Measurements from ENCODE around the gene SEMA4D.
A peak's percentile ranks its signal among the peaks of the same experiment; 100 is the strongest.

SEMA4D gene

DNA sequence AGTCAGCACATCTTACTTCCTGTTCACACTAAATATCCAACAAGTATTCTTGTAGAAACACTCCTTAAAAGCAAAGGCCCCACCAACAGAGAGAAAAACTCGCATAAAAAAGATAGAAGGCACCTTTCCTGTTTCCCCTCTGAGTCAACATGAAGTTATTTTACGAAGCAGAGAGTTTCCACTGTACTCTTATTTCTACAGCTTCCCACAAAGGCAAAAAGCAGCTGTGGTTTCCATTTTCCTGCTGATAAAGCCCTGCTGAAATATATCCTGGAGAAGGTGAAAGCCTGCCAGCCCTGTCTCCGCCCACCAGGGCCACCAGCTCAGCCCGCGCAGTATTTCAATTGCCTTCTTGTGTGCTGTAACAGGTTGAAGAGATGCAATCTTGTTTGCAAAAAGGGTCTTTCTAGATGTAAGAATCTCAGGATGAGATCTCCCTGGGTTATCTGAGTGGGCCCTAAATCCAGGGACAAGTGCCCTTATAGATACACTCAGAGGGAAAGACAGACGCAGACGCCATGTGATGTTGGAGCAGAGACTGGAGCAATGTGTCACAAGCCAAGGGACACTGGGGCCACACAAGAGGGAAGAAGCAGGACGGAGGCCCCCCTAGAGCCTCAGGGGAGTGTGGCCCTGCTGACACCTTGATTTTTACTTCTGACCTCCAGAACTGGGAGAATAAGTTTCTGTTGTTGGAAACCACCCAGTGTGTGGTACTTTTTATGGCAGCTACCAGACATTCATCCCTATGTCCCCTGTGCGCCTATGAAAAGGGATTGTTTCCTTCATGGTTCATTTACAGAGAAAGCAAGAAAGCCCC is 19.9 kb downstream of the SEMA4D start:
- peak overlapping the region; percentile 26 for H3K27ac ChIP-seq (replicated peaks)
- H3K27me3 ChIP-seq (ENCODE audit: insufficient read depth, poor library complexity, severe bottlenecking): no peaks in the 10 kb centered on the region
- no peak for TF ChIP-seq SPI1 (IDR thresholded peaks at IDR 0.05; ENCODE audit: borderline replicate concordance, low read depth)
- no peak for TF ChIP-seq GABPA (IDR thresholded peaks at IDR 0.05; ENCODE audit: low read depth)
- TF ChIP-seq POLR2AphosphoS5 (IDR thresholded peaks at IDR 0.05; ENCODE audit: low read depth): no peak
- no peak for TF ChIP-seq REST (IDR thresholded peaks at IDR 0.05; ENCODE audit: insufficient replicate concordance, low read depth)
- no peak for TF ChIP-seq CTCF (IDR thresholded peaks at IDR 0.05; ENCODE audit: insufficient read depth, low read length)
- H3K4me3 ChIP-seq (replicated peaks; ENCODE audit: insufficient read depth, low read length): no peak overlapping the region
- DNase-seq (ENCODE audit: low read depth in 1 of 2, low spot score in 1 of 2): peak in 1 of 2 experiments; percentile 66

DNA sequence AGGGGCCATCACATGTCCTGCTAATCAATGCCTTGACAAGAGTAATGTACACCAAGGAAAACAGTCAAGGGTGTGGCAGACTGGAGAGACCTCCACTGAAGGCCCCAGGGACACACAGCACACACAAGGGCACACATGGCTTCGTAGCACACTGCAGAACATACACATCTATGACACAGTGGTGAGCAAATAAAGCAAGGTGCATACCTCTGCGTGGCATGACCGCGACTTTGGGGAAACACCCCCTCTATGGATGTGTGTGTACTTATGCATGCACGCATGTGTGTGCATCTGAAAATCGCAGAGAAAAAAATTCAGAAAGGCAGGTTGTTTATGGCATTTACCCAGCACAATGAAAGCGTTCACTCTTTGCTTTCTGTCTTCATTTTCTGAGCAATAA is 20.5 kb downstream of the SEMA4D start:
- no peak for DNase-seq (ENCODE audit: low read depth in 1 of 2, low spot score in 1 of 2)
- no peaks in the 10 kb centered on the region for H3K27me3 ChIP-seq (ENCODE audit: insufficient read depth, poor library complexity, severe bottlenecking)
- H3K27ac ChIP-seq (replicated peaks): peak overlapping the region; percentile 26
- TF ChIP-seq REST (IDR thresholded peaks at IDR 0.05; ENCODE audit: insufficient replicate concordance, low read depth): no peak
- no peak for TF ChIP-seq POLR2AphosphoS5 (IDR thresholded peaks at IDR 0.05; ENCODE audit: low read depth)
- TF ChIP-seq CTCF (IDR thresholded peaks at IDR 0.05; ENCODE audit: insufficient read depth, low read length): no peak
- TF ChIP-seq SPI1 (IDR thresholded peaks at IDR 0.05; ENCODE audit: borderline replicate concordance, low read depth): no peak
- no peak for TF ChIP-seq GABPA (IDR thresholded peaks at IDR 0.05; ENCODE audit: low read depth)
- no peak overlapping the region for H3K4me3 ChIP-seq (replicated peaks; ENCODE audit: insufficient read depth, low read length)

- Histone ChIP-seq H3K4me3 (replicated peaks; ENCODE audit: insufficient read depth, low read length) (no peak overlapping the region), H3K27ac (replicated peaks) (no peak overlapping the region), H3K27me3 (ENCODE audit: insufficient read depth, poor library complexity, severe bottlenecking) (no peaks in the 10 kb centered on the region)
- DNase-seq (ENCODE audit: low read depth in 1 of 2, low spot score in 1 of 2): no peak
- TF ChIP-seq REST (IDR thresholded peaks at IDR 0.05; ENCODE audit: insufficient replicate concordance, low read depth) (no peak), GABPA (IDR thresholded peaks at IDR 0.05; ENCODE audit: low read depth) (no peak), CTCF (IDR thresholded peaks at IDR 0.05; ENCODE audit: insufficient read depth, low read length) (no peak), SPI1 (IDR thresholded peaks at IDR 0.05; ENCODE audit: borderline replicate concordance, low read depth) (no peak), POLR2AphosphoS5 (IDR thresholded peaks at IDR 0.05; ENCODE audit: low read depth) (no peak)
These were observed 21.4 kb downstream of the SEMA4D start for GRCh38 chr9:89476546-89476945.

Data from HL-60 (cell line).